NCI-H187 (cell line): ENCODE results near the gene IQCE.

Experiments used
- DNase-seq, 2 experiments: peaks; one replicate each; lab custom pipeline; 2025; lab: John Stamatoyannopoulos, UW

The IQCE gene

DNA sequence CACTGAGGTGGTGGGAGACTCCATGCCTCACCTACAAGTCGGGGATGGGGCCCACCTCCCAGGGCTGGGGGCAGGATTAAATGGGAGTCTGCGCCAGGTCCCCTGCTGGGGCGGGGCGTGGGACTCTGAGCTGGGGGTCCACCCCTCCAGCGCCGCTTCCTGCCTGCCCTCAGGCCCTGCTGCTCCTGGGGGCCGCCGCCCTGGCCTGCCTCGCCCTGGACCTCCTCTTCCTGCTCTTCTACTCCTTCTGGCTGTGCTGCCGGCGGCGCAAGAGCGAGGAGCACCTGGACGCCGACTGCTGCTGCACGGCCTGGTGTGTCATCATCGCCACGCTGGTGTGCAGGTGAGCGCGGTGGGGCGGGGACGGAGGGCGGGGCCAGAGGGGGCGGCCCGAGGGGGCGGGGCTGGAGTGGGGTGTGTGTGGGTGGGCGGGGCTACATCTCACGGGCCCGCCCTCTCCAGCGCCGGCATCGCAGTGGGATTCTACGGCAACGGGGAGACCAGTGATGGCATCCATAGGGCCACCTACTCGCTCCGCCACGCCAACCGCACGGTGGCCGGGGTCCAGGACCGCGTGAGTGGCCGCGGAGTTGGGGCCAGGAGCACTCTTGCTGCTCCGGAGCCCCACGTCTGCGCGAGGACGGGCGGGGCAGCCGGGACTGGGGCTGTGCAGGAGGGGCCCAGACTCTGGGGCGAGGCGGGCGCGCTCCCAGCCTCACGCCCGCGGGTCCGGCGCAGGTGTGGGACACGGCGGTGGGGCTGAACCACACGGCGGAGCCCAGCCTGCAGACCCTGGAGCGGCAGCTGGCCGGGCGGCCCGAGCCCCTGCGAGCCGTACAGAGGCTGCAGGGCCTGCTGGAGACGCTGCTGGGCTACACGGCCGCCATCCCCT, 88.1 kb downstream of the IQCE start:
- peak in 1 of 2 experiments; percentile 36 for DNase-seq

DNA sequence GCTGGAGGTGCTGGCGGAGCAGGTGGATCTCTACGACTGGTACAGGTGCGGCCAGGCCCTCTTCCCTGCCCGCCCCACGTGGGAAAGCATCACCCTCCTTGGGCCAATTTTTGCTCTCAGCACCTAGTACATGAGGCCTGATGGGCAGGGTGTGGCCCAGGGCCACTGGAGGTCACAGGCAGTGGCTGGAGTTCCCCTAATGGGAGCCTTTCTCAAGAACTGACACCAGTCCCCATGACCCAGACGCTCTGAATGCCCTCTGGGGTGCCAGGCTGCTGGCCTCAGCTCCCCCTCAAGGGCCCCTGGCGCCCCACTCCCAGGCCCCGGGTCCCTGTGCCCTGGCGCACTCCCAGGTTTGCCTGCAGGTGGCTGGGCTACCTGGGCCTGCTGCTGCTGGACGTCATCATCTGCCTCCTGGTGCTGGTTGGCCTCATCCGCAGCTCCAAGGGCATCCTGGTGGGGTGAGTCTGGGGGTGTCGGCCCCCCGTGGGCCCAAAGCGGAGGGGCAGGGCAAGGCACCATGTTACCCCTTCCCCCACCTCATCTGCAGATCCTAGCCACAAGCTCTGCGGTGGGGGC, 88.9 kb downstream of the IQCE start:
- no peak for DNase-seq

DNA sequence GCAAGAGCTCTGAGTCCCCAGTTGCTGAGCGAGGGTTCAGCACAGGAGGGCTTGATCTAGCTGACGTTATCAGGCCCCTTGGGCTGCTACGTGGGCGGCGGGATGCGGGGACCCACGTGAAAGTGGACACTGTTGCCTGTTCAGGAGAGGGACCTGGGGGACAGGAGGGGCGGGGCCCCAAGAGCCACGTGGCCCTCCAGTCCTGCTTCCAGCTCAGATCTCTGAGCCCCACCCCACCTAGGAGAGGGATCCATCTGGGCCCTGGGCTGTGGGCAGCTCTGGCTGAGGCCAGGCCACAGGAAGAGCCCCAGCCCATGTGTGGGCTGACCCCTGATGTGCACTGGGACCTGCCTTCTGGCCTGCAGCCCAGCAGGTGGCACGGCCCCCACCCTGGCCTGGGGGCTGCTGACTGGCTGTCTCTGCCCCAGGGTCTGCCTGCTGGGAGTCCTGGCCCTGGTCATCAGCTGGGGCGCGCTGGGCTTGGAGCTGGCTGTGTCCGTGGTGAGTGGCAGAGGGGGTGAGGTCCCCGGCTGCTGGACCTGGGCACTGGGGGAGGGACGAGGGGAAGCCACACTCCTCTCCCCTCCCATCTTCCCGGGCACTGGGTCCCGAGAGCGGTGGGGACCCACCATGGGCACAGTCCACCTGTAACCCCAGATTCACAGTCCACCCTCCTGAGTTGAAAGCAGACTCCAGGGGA, 90.5 kb downstream of the IQCE start:
- DNase-seq = no peak

GRCh38 chr7:2649991-2650390, 91.2 kb downstream of the IQCE start:
- no peak for DNase-seq

DNA sequence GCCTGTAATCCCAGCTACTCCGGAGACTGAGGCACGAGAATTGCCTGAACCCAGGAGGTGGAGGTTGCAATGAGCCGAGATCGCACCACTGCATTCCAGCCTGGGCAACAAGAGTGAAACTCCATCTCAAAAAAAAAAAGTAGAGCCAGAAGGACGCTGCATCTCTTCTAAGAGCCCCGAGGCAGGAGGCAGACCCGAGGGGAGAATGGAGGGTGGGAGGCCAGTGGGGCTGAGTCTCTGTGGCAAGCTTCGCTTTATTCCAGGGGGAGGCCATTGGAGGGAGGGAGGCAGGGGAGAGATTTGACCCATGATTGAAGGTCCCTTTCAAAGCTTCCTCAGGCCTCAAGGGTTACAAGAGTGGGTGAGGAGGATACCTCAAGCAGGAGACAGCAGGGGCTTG, 91.7 kb downstream of the IQCE start:
- no peak for DNase-seq

DNA sequence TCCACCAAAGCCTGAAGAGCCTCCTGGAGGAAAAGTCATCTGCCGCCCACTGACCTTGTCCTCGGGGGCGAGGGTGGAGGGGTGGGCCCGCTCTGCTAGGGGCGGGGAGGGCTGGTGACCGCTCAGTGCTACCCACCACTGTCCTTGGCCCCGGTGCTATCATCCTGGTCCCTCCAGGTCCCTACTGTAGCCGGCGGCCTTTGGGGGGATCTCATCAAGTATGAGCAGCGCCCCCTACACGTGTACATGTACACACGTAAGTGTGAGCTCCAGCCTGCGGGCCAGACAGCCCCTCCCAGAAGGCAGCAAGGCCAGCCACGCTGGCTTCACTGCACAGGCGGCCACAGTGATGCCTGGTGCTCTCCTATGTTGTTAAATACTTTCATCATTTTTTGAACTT, 92.6 kb downstream of the IQCE start:
- no peak for DNase-seq

DNA sequence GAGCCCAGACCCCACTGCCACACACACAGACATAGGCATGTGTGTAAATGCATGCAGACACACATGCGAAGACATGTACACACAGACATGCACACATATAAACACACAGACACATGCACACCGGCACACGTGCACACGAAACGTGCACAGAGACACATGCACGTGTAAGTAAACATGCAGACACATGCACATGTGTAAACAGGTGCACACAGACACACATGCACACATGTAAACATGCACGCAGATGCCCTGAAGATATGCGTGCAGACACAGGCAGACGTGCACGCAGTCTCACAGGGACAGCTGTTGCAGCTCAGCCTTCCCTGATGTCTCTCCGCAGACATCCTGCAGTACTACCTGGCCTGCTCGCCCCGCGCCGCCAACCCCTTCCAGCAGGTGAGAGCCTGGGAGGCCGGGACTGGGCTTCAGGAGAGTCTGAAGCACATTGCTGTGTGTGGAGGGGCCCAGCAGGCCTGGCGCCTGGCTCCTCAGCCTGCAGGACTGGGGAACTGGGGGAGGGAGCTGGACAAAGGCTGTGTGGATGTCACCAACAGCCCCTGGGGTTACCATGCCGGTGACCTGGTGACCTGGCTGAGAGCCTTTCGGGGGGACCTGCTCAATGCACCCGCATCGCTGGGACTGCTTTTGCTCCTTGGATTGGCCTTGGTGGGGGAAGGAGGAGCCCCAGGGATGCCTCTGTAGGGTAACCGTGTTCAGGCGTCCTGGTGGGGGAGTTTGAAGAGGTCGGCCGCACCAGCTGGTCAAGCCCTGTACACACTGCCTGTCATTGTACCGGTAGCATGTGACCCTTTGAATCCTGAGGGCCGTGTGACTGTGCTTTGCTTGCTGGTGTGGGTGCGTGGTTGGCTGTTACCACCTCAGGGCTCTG, 93.3 kb downstream of the IQCE start:
- no peak for DNase-seq

- no peak for DNase-seq
Measured at GRCh38 chr7:2652736-2653060, 93.9 kb downstream of the IQCE start.

GRCh38 chr7:2654059-2654458, 95.3 kb downstream of the IQCE start:
- DNase-seq = peak in 1 of 2 experiments; percentile 26

GRCh38 chr7:2655870-2656614, 97.3 kb downstream of the IQCE start:
- no peak for DNase-seq

- DNase-seq = no peak
Measured at GRCh38 chr7:2657208-2657607, 98.4 kb downstream of the IQCE start.

DNA sequence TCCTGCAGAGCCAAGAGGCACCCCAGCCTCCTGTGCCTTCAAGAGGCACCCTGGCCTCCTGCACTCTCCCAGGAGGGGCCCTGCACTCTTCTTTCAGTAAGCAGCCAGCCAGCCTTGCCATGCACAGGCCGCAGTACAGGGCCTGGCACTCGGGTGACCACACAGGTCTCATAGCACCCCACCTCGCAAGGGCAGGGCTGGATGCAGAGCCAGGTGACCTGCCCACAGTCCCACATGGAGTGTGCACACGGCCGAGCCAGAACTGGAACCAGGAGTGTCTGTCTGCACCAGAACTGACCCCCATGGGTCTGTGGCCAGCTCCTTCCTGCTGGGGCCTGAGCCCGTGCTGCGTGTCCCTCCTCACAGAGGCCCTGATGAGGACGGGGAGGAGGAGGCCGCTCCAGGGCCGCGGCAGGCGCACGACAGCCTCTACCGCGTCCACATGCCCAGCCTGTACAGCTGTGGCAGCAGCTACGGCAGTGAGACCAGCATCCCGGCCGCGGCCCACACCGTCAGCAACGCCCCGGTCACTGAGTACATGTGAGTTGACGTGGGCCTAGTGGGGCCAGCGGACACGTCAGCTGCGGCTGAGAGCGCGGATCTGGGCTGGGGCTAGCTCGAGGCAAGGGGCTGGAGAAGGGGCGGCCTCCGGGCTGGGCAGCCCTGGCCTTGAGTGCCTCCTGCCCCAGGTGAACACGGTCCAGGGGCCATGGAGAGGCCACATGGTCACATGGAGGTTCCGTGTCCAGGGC, 99.3 kb downstream of the IQCE start:
- no peak for DNase-seq

DNA sequence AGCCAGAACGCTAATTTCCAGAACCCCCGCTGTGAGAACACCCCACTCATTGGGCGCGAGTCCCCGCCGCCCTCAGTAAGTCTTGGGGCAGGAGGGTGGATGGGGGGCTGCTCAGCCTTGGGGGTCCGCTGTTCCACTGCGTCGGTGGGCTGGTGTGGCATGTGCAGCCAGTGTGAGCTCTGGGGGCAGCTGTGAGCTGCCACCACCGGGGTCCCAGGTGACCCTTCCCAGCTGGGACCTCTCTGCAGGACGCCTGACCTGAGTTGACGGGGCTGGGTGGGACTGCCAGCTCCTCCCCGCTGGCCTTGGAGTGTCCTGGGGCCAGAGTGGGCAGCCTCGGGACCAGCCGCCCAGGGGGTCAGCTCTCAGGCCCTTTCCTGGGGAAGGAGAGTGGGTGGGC, 100.2 kb downstream of the IQCE start:
- no peak for DNase-seq

- no peak for DNase-seq
Measured at GRCh38 chr7:2659556-2660358, 101.0 kb downstream of the IQCE start.

- DNase-seq = no peak
Measured at GRCh38 chr7:2660359-2661095, 101.7 kb downstream of the IQCE start.

DNA sequence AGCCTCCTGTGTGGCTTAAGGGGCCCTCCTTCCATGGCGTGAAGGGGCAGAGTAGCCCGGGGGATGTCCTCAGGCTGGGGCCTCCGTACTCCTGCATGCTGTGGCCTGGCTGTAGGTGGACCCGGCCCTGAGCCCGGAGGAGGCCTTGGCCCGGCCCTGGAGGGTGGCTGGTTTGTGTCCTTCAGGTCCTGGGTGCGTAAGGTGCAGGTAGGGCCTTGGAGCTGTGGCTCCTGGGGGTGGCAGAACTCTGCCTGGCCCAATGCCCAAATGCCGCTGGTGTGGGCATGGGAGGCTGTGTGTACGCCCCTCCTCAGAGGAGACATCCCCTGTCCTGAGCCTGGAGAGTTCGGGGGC, 102.3 kb downstream of the IQCE start:
- DNase-seq = no peak

DNA sequence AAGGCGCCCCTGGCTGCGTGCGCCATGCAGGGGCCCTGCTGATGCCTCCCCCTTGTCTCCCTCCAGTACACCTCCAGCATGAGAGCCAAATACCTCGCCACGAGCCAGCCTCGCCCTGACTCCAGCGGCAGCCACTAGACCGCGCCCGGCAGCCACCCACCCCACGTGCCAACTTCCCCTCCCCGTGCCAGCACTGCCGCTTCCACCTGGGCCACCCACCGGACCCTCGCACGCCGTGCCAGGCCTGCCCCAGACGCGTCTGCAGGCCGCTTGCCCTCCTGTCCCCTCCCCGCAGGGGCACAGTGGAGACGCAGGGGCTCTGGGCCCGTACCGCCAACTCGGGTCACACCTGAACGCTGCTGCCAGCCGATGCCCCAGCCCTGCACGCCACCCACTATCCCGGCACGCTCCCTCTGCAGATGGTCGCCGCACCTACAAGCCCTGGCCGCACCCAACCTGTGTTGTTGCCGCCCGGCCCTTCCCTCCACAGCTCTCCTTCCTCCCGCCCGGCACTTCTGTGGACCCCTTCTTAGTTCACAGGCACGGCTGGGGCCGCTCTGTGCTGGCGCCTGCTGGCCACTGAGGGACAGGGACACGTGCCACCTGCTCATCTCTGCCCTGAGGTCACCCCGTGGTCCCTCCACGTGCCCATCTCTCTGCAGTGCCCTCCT, 103.0 kb downstream of the IQCE start:
- DNase-seq = no peak

DNA sequence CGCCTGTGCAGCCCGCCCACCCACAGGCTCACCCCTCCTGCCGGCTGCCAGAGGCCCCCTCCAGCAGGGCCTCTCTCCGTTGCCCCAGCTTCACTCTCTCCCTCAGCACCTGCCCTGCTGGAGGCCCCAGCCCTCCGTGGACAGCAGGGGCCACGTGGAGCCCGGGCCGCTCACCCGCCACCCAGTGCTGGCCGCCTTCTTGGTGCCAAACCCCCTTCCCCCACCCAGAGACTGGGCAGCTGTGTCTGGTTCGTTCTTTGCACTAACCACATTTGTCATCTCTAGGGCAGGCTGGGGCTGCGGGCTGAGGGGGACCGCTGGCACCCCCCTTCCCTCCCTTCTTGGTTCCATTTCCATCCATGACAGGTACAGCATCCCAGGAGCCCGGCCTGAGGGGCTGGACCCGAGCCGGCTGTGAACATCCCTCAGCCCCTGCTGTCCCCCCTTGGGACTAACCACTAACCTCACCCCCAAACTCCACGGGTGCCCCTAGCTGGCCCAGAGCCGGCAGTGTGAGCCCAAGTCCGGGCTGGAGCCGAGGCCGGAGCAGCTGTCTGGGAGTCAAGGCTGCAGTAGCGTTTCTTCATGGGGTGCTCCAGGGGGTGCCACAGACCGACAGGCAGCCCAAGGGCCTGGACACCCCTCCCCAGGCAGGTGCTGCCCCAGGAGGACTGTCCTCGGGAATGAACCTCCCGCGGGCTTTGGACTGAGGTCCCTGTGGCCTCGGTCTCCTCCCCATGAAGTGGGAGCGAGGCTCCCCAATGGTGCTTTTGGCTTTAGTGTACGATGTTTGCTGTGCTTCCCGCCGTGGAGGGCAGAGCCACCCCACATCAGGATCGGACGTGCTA, 103.7 kb downstream of the IQCE start:
- no peak for DNase-seq
